Natural killer cell (primary cell): ENCODE results near the gene FAR2. TPM values are rescaled to one million over a fixed set of nuclear protein-coding genes. Genes with fewer than 3 reads are reported as not detected.

ENCODE experiments used
- ATAC-seq, 3 donors: fragments of 150-1000 bp in 2 of 3; fragments of 200-7000 bp in 1 of 3; cut with Tn5 transposase; 1 replicate in 1 of 3; 2 replicates in 2 of 3; pipeline ENCODE4 v1.10.0; 2021; ENCODE audit warnings: mild to moderate bottlenecking in 2 of 3, moderate library complexity in 2 of 3
- DNase-seq, 2 donors: peaks; one replicate each; pipeline versions ENCODE4 v3.0.0 to v3.0.0-alpha.2; 2013 to 2021; ENCODE audit warnings: mixed read lengths in 1 of 2
- H3K27ac ChIP-seq: one replicate; pipeline ENCODE4 v1.5.1; 2013; ENCODE audit warnings: mild to moderate bottlenecking, low read length
- H3K27me3 ChIP-seq: one replicate; pipeline ENCODE4 v1.6.1; 2013; ENCODE audit warnings: low read length; ENCODE audit not compliant: control insufficient read depth, insufficient read depth
- H3K36me3 ChIP-seq: one replicate; pipeline ENCODE4 v1.6.1; 2013; ENCODE audit warnings: low read length; ENCODE audit not compliant: control insufficient read depth, insufficient read depth
- H3K4me1 ChIP-seq: one replicate; pipeline ENCODE4 v1.6.1; 2013; ENCODE audit warnings: low read length; ENCODE audit not compliant: control insufficient read depth, insufficient read depth
- H3K4me3 ChIP-seq: one replicate; pipeline ENCODE4 v1.5.1; 2013; ENCODE audit warnings: low read length
- H3K9me3 ChIP-seq: one replicate; pipeline ENCODE4 v1.6.1; 2013; ENCODE audit warnings: low read length; ENCODE audit not compliant: control insufficient read depth, insufficient read depth
- H3K27ac Mint-ChIP-seq, 2 donors: one replicate each; pipeline ENCODE4 v1.8.0; 2022; ENCODE audit warnings: mild to moderate bottlenecking in 2 of 2, mixed read lengths in 2 of 2, moderate library complexity in 1 of 2
- H3K27me3 Mint-ChIP-seq, 2 donors: one replicate each; pipeline ENCODE4 v1.8.0; 2022; ENCODE audit warnings: low read depth in 2 of 2, mixed read lengths in 2 of 2
- H3K36me3 Mint-ChIP-seq: one replicate; pipeline ENCODE4 v1.8.0; 2022; ENCODE audit warnings: mixed read lengths
- H3K4me1 Mint-ChIP-seq, 2 donors: one replicate each; pipeline ENCODE4 v1.8.0; 2022; ENCODE audit warnings: mixed read lengths in 2 of 2
- H3K4me3 Mint-ChIP-seq: one replicate; pipeline ENCODE4 v1.8.0; 2022; ENCODE audit warnings: mild to moderate bottlenecking, moderate library complexity, mixed read lengths
- H3K9me3 Mint-ChIP-seq, 2 donors: one replicate each; pipeline ENCODE4 v1.8.0; 2022; ENCODE audit warnings: mixed read lengths in 2 of 2
- CTCF ChIP-seq: fragments of 200-600 bp; IDR thresholded peaks from one replicate; pipeline ENCODE4 v1.8.0; 2022; ENCODE audit warnings: antibody characterized with exemption
- WGBS: methylation state at CpG from one replicate; pipeline ENCODE4 v1.1.7; 2013; ENCODE audit warnings: missing lambda C conversion rate; ENCODE audit not compliant: insufficient coverage; 5-methylcytosine and 5-hydroxymethylcytosine counted together
- intact Hi-C: fragments of 100-400 bp; cut with micrococcal nuclease; formaldehyde crosslinking; loops from one replicate; pipeline ENCODE4 v1.14.2; 2022
- total RNA-seq, 4 donors: library from RNA; stranded (reverse); fragments of 120-200 nt in 1 of 4; gene quantifications; one replicate each; pipeline versions ENCODE4 v1.2.3 to v1.2.4, GENCODE V29; 2013 to 2022

The FAR2 gene
- total RNA-seq, 3 donors from 2014 or later (not counting 1 experiment from before 2014, with no cell fraction given), result 1.5 to 3.5 (median 1.7) TPM

- Mint-ChIP-seq H3K9me3 (no peaks in the 10 kb centered on the region), H3K27ac (peak overlapping the region in 1 of 2 donors; percentile 89), H3K4me1 (peaks cover 18 to 23% of the 10 kb centered on the region in 2 donors), H3K36me3 (no peaks in the 10 kb centered on the region), H3K27me3 (peaks cover 0 to 5% of the 10 kb centered on the region in 2 donors), H3K4me3 (peak overlapping the region; percentile 97)
- ATAC-seq (peak; percentile 6 to 16 (median 8)), DNase-seq (peak in 1 of 2 donors; percentile 18)
- Histone ChIP-seq H3K4me3 (peak overlapping the region; percentile 59), H3K9me3 (no peaks in the 10 kb centered on the region), H3K36me3 (no peaks in the 10 kb centered on the region), H3K27me3 (no peaks in the 10 kb centered on the region), H3K27ac (no peak overlapping the region), H3K4me1 (peaks cover 19% of the 10 kb centered on the region)
- TF ChIP-seq CTCF, result no peak
- intact Hi-C loops, result no loop called here
- WGBS, result 8% methylated on average over 34 of the region's 34 CpGs
Measured at GRCh38 chr12:29149691-29150281, 708 bp downstream of the FAR2 start.

- no peak for TF ChIP-seq CTCF
- DNase-seq (no peak), ATAC-seq (no peak)
- H3K4me1 Mint-ChIP-seq, result peaks cover 18 to 23% of the 10 kb centered on the region in 2 donors
- WGBS, result 68% methylated on average over 3 of the region's 7 CpGs
- H3K27ac Mint-ChIP-seq, result no peak overlapping the region
- intact Hi-C loops, result no loop called here
- no peak overlapping the region for H3K27ac ChIP-seq
- no peaks in the 10 kb centered on the region for H3K27me3 ChIP-seq
- peaks cover 19% of the 10 kb centered on the region for H3K4me1 ChIP-seq
- no peaks in the 10 kb centered on the region for H3K9me3 ChIP-seq
- H3K27me3 Mint-ChIP-seq, result peaks cover 0 to 5% of the 10 kb centered on the region in 2 donors
- H3K36me3 Mint-ChIP-seq, result no peaks in the 10 kb centered on the region
- peak overlapping the region; percentile 57 for H3K4me3 Mint-ChIP-seq
- H3K4me3 ChIP-seq, result no peak overlapping the region
- no peaks in the 10 kb centered on the region for H3K9me3 Mint-ChIP-seq
- H3K36me3 ChIP-seq, result no peaks in the 10 kb centered on the region
Measured at GRCh38 chr12:29150462-29150861, 1.4 kb downstream of the FAR2 start.

GRCh38 chr12:29152223-29152868 lies 3.3 kb downstream of the FAR2 start:
- no peaks in the 10 kb centered on the region for H3K9me3 ChIP-seq
- ATAC-seq (no peak), DNase-seq (no peak)
- no peaks in the 10 kb centered on the region for H3K27me3 ChIP-seq
- peaks cover 18 to 23% of the 10 kb centered on the region in 2 donors for H3K4me1 Mint-ChIP-seq
- no CpG with 5 or more reads among the region's 1 CpG for WGBS
- no peak overlapping the region for H3K27ac ChIP-seq
- H3K36me3 Mint-ChIP-seq, result no peaks in the 10 kb centered on the region
- H3K4me1 ChIP-seq, result peaks cover 19% of the 10 kb centered on the region
- no peak overlapping the region for H3K27ac Mint-ChIP-seq
- peaks cover 0 to 5% of the 10 kb centered on the region in 2 donors for H3K27me3 Mint-ChIP-seq
- H3K4me3 Mint-ChIP-seq, result no peak overlapping the region
- TF ChIP-seq CTCF, result no peak
- no peaks in the 10 kb centered on the region for H3K9me3 Mint-ChIP-seq
- H3K4me3 ChIP-seq, result no peak overlapping the region
- H3K36me3 ChIP-seq, result no peaks in the 10 kb centered on the region
- intact Hi-C loops, result no loop called here
